Cerebellar cortex (tissue), 1 donor: ENCODE data around the gene TET2.

Experiments used
- DNase-seq: peaks from one replicate; pipeline ENCODE4 v3.0.0-alpha.2; 2015; ENCODE audit warnings: low spot score

Gene TET2

GRCh38 chr4:105182211-105182610 lies 35.5 kb downstream of the TET2 start:
- no peak for DNase-seq

GRCh38 chr4:105184316-105184980 lies 37.8 kb downstream of the TET2 start:
- no peak for DNase-seq

- DNase-seq: no peak
Measured at GRCh38 chr4:105186701-105187161, 40.1 kb downstream of the TET2 start.

GRCh38 chr4:105189855-105190650 lies 43.4 kb downstream of the TET2 start:
- no peak for DNase-seq

GRCh38 chr4:105191621-105192210 lies 45.0 kb downstream of the TET2 start:
- peak; percentile 5 for DNase-seq

- no peak for DNase-seq
Measured at GRCh38 chr4:105192474-105192873, 45.8 kb downstream of the TET2 start.

GRCh38 chr4:105192910-105193309 lies 46.2 kb downstream of the TET2 start:
- no peak for DNase-seq

- no peak for DNase-seq
Measured at GRCh38 chr4:105193536-105193935, 46.9 kb downstream of the TET2 start.

GRCh38 chr4:105194328-105195231 lies 47.9 kb downstream of the TET2 start:
- DNase-seq: no peak

- peak; percentile 6 for DNase-seq
Measured at GRCh38 chr4:105196523-105197145, 50.0 kb downstream of the TET2 start.

- no peak for DNase-seq
Measured at GRCh38 chr4:105197777-105198176, 51.1 kb downstream of the TET2 start.

GRCh38 chr4:105198541-105198940 lies 51.9 kb downstream of the TET2 start:
- DNase-seq: no peak

GRCh38 chr4:105206214-105206613 lies 59.5 kb downstream of the TET2 start:
- DNase-seq: no peak

- DNase-seq: no peak
Measured at GRCh38 chr4:105207386-105207785, 60.7 kb downstream of the TET2 start.

GRCh38 chr4:105208561-105208960 lies 61.9 kb downstream of the TET2 start:
- DNase-seq: no peak

GRCh38 chr4:105210916-105211315 lies 64.2 kb downstream of the TET2 start:
- DNase-seq: no peak

GRCh38 chr4:105215609-105216313 lies 69.1 kb downstream of the TET2 start:
- no peak for DNase-seq

- DNase-seq: no peak
Measured at GRCh38 chr4:105225500-105225899, 78.8 kb downstream of the TET2 start.

- DNase-seq: no peak
Measured at GRCh38 chr4:105227054-105227453, 80.4 kb downstream of the TET2 start.

GRCh38 chr4:105230287-105230686 lies 83.6 kb downstream of the TET2 start:
- DNase-seq: no peak

GRCh38 chr4:105232374-105232773 lies 85.7 kb downstream of the TET2 start:
- DNase-seq: no peak
